DOHH2 (cell line): ENCODE measurements around the gene CACNA1I.

Experiments
- H3F3A ChIP-seq: fragments of 200-600 bp; sonication (generic), shearing (Covaris generic); 2 replicates; pipeline ENCODE4 v1.6.0; 2016; ENCODE audit warnings: antibody characterized with exemption, mild to moderate bottlenecking; ENCODE audit not compliant: control insufficient read depth, insufficient read depth
- H3K27ac ChIP-seq: fragments of 200-600 bp; sonication (generic); 2 replicates; pipeline ENCODE4 v1.5.1; 2014; ENCODE audit warnings: low read depth, mild to moderate bottlenecking, low read length, moderate library complexity
- H3K27me3 ChIP-seq: fragments of 200-600 bp; sonication (generic); 2 replicates; pipeline ENCODE4 v1.6.1; 2014; ENCODE audit warnings: mild to moderate bottlenecking, low read length, mixed read lengths; ENCODE audit not compliant: control insufficient read depth
- H3K36me3 ChIP-seq: fragments of 200-600 bp; sonication (generic); 2 replicates; pipeline ENCODE4 v1.6.1; 2014; ENCODE audit warnings: mild to moderate bottlenecking, low read length, moderate library complexity, mixed read lengths; ENCODE audit not compliant: control insufficient read depth
- H3K4me1 ChIP-seq: fragments of 200-600 bp; sonication (generic); 2 replicates; pipeline ENCODE4 v1.6.1; 2014; ENCODE audit warnings: mild to moderate bottlenecking, low read length, mixed read lengths; ENCODE audit not compliant: control insufficient read depth
- H3K4me2 ChIP-seq: fragments of 200-600 bp; sonication (generic); 2 replicates; pipeline ENCODE4 v1.6.0; 2014; ENCODE audit warnings: mild to moderate bottlenecking, low read length, moderate library complexity
- H3K4me3 ChIP-seq: fragments of 200-600 bp; sonication (generic); 2 replicates; pipeline ENCODE4 v1.5.1; 2014; ENCODE audit warnings: mild to moderate bottlenecking, low read length, mixed read lengths
- H3K79me2 ChIP-seq: fragments of 200-600 bp; sonication (generic); 2 replicates; pipeline ENCODE4 v1.6.1; 2014; ENCODE audit warnings: mild to moderate bottlenecking, low read length, mixed read lengths; ENCODE audit not compliant: control insufficient read depth
- H3K9me2 ChIP-seq: fragments of 200-600 bp; sonication (generic); replicated peaks from 2 replicates; pipeline ENCODE4 v1.6.1; 2014; ENCODE audit warnings: mild to moderate bottlenecking, low read length, mixed read lengths; ENCODE audit not compliant: control insufficient read depth
- H3K9me3 ChIP-seq: fragments of 200-600 bp; sonication (generic); 2 replicates; pipeline ENCODE4 v1.6.1; 2014; ENCODE audit warnings: antibody characterized with exemption, low read length, mixed read lengths; ENCODE audit not compliant: control insufficient read depth, insufficient read depth
- H4K20me1 ChIP-seq: fragments of 200-600 bp; sonication (generic); 2 replicates; pipeline ENCODE4 v1.6.0; 2014; ENCODE audit warnings: low read depth, mild to moderate bottlenecking, antibody characterized with exemption, low read length, moderate library complexity; ENCODE audit not compliant: control insufficient read depth, insufficient read depth
- EZH2phosphoT487 ChIP-seq: fragments of 200-600 bp; sonication (generic); IDR thresholded peaks from 2 replicates; pipeline ENCODE4 v1.6.1; 2017; ENCODE audit warnings: borderline replicate concordance, mild to moderate bottlenecking, antibody characterized with exemption, low read length, moderate library complexity, mixed read lengths
- TF ChIP-seq, protein P1 (sequence below): fragments of 200-600 bp; sonication (generic); IDR thresholded peaks from one replicate; pipeline ENCODE4 v1.5.1; 2014; ENCODE audit warnings: antibody characterized with exemption, mild to moderate bottlenecking, low read depth, low read length; ENCODE audit not compliant: poor library complexity, severe bottlenecking

The CACNA1I gene

DNA sequence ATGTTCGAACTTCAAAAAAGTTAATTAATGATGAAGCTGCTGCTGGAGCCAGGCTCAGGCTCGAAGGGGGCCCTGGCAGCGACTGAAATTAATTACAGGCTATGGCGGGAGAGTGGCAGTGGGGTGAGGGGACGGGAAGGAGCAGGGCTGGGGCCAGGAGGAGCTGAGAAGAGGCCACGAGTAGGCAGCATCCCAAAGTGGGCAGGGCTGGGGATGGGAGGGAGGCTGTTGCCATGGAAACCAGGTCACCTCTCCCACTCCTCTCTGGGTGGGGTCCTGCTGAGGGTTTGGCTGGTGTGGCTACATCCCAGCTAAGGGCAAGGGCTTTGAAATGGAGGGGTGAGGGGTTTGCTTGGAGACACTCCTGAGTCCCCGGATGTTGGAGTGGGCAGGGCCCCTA lies 23.9 kb downstream of the CACNA1I start:
- no peak for TF ChIP-seq EZH2phosphoT487
- TF ChIP-seq, protein P1, sequence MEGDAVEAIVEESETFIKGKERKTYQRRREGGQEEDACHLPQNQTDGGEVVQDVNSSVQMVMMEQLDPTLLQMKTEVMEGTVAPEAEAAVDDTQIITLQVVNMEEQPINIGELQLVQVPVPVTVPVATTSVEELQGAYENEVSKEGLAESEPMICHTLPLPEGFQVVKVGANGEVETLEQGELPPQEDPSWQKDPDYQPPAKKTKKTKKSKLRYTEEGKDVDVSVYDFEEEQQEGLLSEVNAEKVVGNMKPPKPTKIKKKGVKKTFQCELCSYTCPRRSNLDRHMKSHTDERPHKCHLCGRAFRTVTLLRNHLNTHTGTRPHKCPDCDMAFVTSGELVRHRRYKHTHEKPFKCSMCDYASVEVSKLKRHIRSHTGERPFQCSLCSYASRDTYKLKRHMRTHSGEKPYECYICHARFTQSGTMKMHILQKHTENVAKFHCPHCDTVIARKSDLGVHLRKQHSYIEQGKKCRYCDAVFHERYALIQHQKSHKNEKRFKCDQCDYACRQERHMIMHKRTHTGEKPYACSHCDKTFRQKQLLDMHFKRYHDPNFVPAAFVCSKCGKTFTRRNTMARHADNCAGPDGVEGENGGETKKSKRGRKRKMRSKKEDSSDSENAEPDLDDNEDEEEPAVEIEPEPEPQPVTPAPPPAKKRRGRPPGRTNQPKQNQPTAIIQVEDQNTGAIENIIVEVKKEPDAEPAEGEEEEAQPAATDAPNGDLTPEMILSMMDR: no peak
- Histone ChIP-seq H3K9me3 (no peaks in the 10 kb centered on the region), H3K79me2 (no peaks in the 10 kb centered on the region), H4K20me1 (no peaks in the 10 kb centered on the region), H3F3A (peaks cover 2% of the 10 kb centered on the region; the same call in 1 of the 2 replicates), H3K36me3 (no peaks in the 10 kb centered on the region), H3K4me1 (peaks cover 7% of the 10 kb centered on the region; the same call in 1 of the 2 replicates), H3K4me3 (no peak overlapping the region), H3K9me2 (no peaks in the 10 kb centered on the region), H3K4me2 (no peak overlapping the region), H3K27ac (no peak overlapping the region), H3K27me3 (peaks cover 11% of the 10 kb centered on the region)

DNA sequence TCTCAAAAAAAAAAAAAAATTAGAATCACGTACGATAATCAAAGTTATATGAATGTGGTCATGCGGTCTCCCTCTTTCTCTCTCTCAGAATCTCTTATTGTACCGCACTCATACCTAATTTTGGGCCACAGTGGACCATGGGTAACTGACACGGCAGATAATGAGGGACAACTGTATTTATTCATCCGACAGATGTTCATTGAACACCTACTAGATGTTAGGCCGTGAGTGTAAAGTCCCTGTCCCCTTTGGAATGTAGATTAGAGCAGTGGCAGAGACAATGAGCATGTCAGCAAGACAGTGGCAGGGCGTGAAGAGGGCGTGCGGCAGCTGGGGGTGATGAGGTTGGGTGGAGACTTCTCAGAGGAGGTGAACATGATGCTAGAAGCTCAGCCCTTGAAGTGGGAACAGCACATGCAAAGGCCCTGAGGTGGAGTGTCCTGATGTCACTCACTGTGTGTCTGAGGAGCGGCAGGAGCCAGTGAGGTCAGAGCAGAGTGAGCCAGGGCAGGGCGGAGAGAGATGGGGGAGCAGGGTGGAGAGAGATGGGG lies 25.1 kb downstream of the CACNA1I start:
- Histone ChIP-seq H3K4me3 (no peak overlapping the region), H3K4me2 (no peak overlapping the region), H3K9me3 (no peaks in the 10 kb centered on the region), H3K9me2 (no peaks in the 10 kb centered on the region), H4K20me1 (no peaks in the 10 kb centered on the region), H3K4me1 (peaks cover 14% of the 10 kb centered on the region), H3K79me2 (no peaks in the 10 kb centered on the region), H3K27me3 (peaks cover 11% of the 10 kb centered on the region), H3F3A (peaks cover 2% of the 10 kb centered on the region; the same call in 1 of the 2 replicates), H3K36me3 (no peaks in the 10 kb centered on the region), H3K27ac (no peak overlapping the region)
- TF ChIP-seq, protein P1: no peak
- no peak for TF ChIP-seq EZH2phosphoT487

DNA sequence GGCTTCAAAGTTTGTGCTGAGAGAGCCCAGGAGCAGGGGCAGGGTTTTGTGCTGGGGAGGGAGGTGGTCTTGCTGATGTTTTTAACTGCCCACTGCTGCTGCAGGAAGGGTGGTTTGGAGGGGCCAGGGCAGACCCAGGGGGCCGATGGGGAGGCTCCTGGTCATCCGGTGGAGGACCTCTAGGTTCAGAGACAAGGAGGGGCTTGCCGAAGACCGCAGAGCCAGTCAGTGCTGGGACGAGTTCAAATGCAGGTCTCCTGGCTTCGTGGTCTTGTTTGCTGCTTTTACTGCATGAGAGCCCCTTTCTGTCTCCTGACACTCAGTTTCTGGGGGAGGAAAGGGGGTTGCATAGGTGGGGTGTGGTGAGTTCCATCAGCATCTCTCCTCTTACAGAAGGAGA lies 26.0 kb downstream of the CACNA1I start:
- Histone ChIP-seq H3K4me2 (no peak overlapping the region), H3K27me3 (peaks cover 17% of the 10 kb centered on the region), H4K20me1 (no peaks in the 10 kb centered on the region), H3K79me2 (no peaks in the 10 kb centered on the region), H3K9me2 (no peaks in the 10 kb centered on the region), H3K9me3 (peaks cover 7% of the 10 kb centered on the region), H3K4me3 (no peak overlapping the region), H3F3A (peaks cover 2% of the 10 kb centered on the region; the same call in 1 of the 2 replicates), H3K27ac (no peak overlapping the region), H3K36me3 (no peaks in the 10 kb centered on the region), H3K4me1 (peaks cover 22% of the 10 kb centered on the region)
- TF ChIP-seq, protein P1: no peak
- TF ChIP-seq EZH2phosphoT487: no peak
